Measurements from ENCODE around the gene CYP2R1. TPM values are rescaled to one million over a fixed set of nuclear protein-coding genes. Genes with fewer than 3 reads are reported as not detected.

CYP2R1 gene
- total and polyA plus RNA-seq, 2 donors (not counting 3 experiments of a cell fraction or from before 2014, with no cell fraction given) = 5.8 to 8.0 TPM

- H2AFZ ChIP-seq (ENCODE audit: low read depth, low read length) = no peak overlapping the region
- FAIRE-seq (no peak), DNase-seq (ENCODE audit: low read depth, low spot score) (no peak)
- no TSS peak for BruUV-seq (replicated peaks)
- no peaks in the 10 kb centered on the region for H3K79me2 ChIP-seq (ENCODE audit: control insufficient read depth, insufficient read depth, low read length)
- no peaks in the 10 kb centered on the region for H4K20me1 ChIP-seq (replicated peaks; ENCODE audit: control insufficient read depth, extremely low read depth, insufficient read depth, low read length)
- H3K9me1 ChIP-seq (replicated peaks; ENCODE audit: control insufficient read depth, extremely low read depth, insufficient read depth, low read length) = no peaks in the 10 kb centered on the region
- intact Hi-C loops (cut with micrococcal nuclease) (no loop called here), dilution Hi-C loops (cut with MboI; ENCODE audit: extremely low pct_ligation_motif_present, low sequenced_read_pairs) (no loop called here)
- H3K27ac ChIP-seq (ENCODE audit: insufficient read depth, low read depth, low read length) = no peak overlapping the region
- TF ChIP-seq MAX (IDR thresholded peaks at IDR 0.05; ENCODE audit: insufficient read depth, insufficient read length) (no peak), FOS (IDR thresholded peaks at IDR 0.05; ENCODE audit: borderline replicate concordance, insufficient read depth, low read length) (no peak), POLR2A (IDR thresholded peaks at IDR 0.05; ENCODE audit: low read depth, low read length) (no peak), POLR2AphosphoS5 (IDR thresholded peaks at IDR 0.05; ENCODE audit: insufficient read depth, low read depth, low read length) (no peak), GATA2 (IDR thresholded peaks at IDR 0.05; ENCODE audit: insufficient read depth, insufficient read length, low read depth, low read length) (no peak), EZH2 (IDR thresholded peaks at IDR 0.05; ENCODE audit: borderline replicate concordance, low read depth, low read length, severe bottlenecking) (no peak), CTCF (IDR thresholded peaks at IDR 0.05; ENCODE audit: extremely low read depth in 1 of 2, insufficient read depth in 1 of 2, low read depth in 1 of 2, low read length in 2 of 2) (no peak), JUN (IDR thresholded peaks at IDR 0.05; ENCODE audit: borderline replicate concordance, insufficient read depth, insufficient read length, low read depth) (no peak), MYC (IDR thresholded peaks at IDR 0.05; ENCODE audit: low read depth, low read length) (no peak)
- CTCF ChIA-PET = interaction anchor here (1.0 to 2.1 kb wide), 2 partner anchors 15 to 135 kb away, joined by 4 to 6 read pairs; no protein-coding TSS in a partner anchor
- POLR2A ChIA-PET = no interaction called here
- no peak overlapping the region for H3K4me2 ChIP-seq (ENCODE audit: insufficient read depth, low read length)
- H3K9me3 ChIP-seq (replicated peaks; ENCODE audit: control insufficient read depth, insufficient read depth, low read length) = no peaks in the 10 kb centered on the region
- H3K27me3 ChIP-seq (ENCODE audit: control insufficient read depth in 2 of 2, insufficient read depth in 2 of 2, low read length in 2 of 2) = peaks cover 0 to 3% of the 10 kb centered on the region in 2 experiments
- no peaks in the 10 kb centered on the region for H3K36me3 ChIP-seq (ENCODE audit: control insufficient read depth in 2 of 2, extremely low read depth in 1 of 2, insufficient read depth in 2 of 2, low read length in 2 of 2)
- no peaks in the 10 kb centered on the region for H3K4me1 ChIP-seq (ENCODE audit: control insufficient read depth, extremely low read depth, insufficient read depth, low read length)
- H3K9ac ChIP-seq (replicated peaks; ENCODE audit: extremely low read depth, insufficient read depth, low read length) = no peak overlapping the region
- no peak overlapping the region for H3K4me3 ChIP-seq (replicated peaks in 1 of 3; ENCODE audit: insufficient read depth in 1 of 3, low read depth in 1 of 3, low read length in 3 of 3)
These were observed 32.3 kb upstream of the CYP2R1 start for GRCh38 chr11:14924318-14924717.
